Transverse colon (tissue), 4 donors: Measurements from ENCODE around the gene HTT. TPM values are rescaled to one million over a fixed set of nuclear protein-coding genes. Genes with fewer than 3 reads are reported as not detected.

Experiments
- DNase-seq: peaks from one replicate; pipeline ENCODE4 v3.0.0-alpha.2; 2019
- H3K27ac ChIP-seq, 4 donors: fragments of 200-600 bp; sonication (generic); 2 replicates each; pipeline ENCODE4 v1.5.1; 2016 to 2018; ENCODE audit warnings: inconsistent platforms in 4 of 4
- H3K27me3 ChIP-seq: fragments of 200-600 bp; sonication (generic); 2 replicates; pipeline ENCODE4 v1.5.1; 2017; ENCODE audit warnings: inconsistent platforms
- H3K36me3 ChIP-seq, 4 donors: fragments of 200-600 bp; sonication (generic); 2 replicates each; pipeline ENCODE4 v1.5.1; 2017 to 2019; ENCODE audit warnings: inconsistent platforms in 4 of 4
- H3K4me1 ChIP-seq, 4 donors: fragments of 200-600 bp; sonication (generic); 2 replicates each; pipeline ENCODE4 v1.5.1; 2017 to 2020; ENCODE audit warnings: inconsistent platforms in 4 of 4
- H3K4me3 ChIP-seq, 4 donors: fragments of 200-600 bp; sonication (generic); 1 replicate in 1 of 4; 2 replicates in 3 of 4; pipeline versions ENCODE4 v1.5.1 to v1.6.1; 2017 to 2019; ENCODE audit warnings: inconsistent platforms in 4 of 4
- H3K9me3 ChIP-seq, 2 donors: fragments of 200-600 bp; sonication (generic); 2 replicates each; pipeline ENCODE4 v1.5.1; 2017 to 2019; ENCODE audit warnings: inconsistent platforms in 2 of 2
- EP300 ChIP-seq: sonication (generic); formaldehyde crosslinking; IDR thresholded peaks from one replicate; pipeline ENCODE4 v1.6.1; 2017; ENCODE audit warnings: antibody characterized with exemption, low read depth
- POLR2A ChIP-seq: fragments of 450-650 bp; IDR thresholded peaks from one replicate; pipeline ENCODE4 v1.6.1; 2016; ENCODE audit warnings: antibody characterized with exemption, mild to moderate bottlenecking, moderate library complexity
- POLR2AphosphoS5 ChIP-seq, 3 donors: sonication (generic); formaldehyde crosslinking; IDR thresholded peaks; one replicate each; pipeline ENCODE4 v1.6.1; 2016; ENCODE audit warnings: antibody characterized with exemption in 3 of 3
- WGBS, 2 donors: methylation state at CpG; one replicate each; pipeline ENCODE4 v1.1.5; 2018; ENCODE audit warnings: low coverage in 1 of 2; 5-methylcytosine and 5-hydroxymethylcytosine counted together
- in situ Hi-C, 4 donors: fragments of 200-750 bp; cut with MboI; loops; one replicate each; pipeline versions ENCODE4 v1.15.0 to v1.15.1; 2017; ENCODE audit warnings: low sequenced_read_pairs in 3 of 4, low pct_ligation_motif_present in 1 of 4, low pct_unique_long_range_greater_than_20kb in 1 of 4
- intact Hi-C: fragments of 100-400 bp; cut with DNase I; formaldehyde crosslinking; loops from one replicate; pipeline ENCODE4 v1.15.1; 2023; ENCODE audit warnings: low total_unique reads
- total RNA-seq, 4 donors: library from RNA; depleted of rRNA; stranded (reverse); fragments of >200 nt; gene quantifications; one replicate each; pipeline ENCODE4 v1.1.0, GENCODE V29; 2016
- TF ChIP-seq, protein P1 (sequence below), 5 experiments: fragments of 200-600 bp in 3 of 5; fragments of 450-650 bp in 2 of 5; sonication (generic) in 3 of 5; IDR thresholded peaks; 1 replicate in 2 of 5; 2 replicates in 3 of 5; pipeline ENCODE4 v1.5.1; 2016 to 2017; ENCODE audit warnings: antibody characterized with exemption in 5 of 5, inconsistent platforms in 3 of 5, mild to moderate bottlenecking in 2 of 5, moderate library complexity in 1 of 5

Gene HTT
- total RNA-seq, 4 donors from 2014 or later: 40.0 to 111 (median 79.4) TPM

DNA sequence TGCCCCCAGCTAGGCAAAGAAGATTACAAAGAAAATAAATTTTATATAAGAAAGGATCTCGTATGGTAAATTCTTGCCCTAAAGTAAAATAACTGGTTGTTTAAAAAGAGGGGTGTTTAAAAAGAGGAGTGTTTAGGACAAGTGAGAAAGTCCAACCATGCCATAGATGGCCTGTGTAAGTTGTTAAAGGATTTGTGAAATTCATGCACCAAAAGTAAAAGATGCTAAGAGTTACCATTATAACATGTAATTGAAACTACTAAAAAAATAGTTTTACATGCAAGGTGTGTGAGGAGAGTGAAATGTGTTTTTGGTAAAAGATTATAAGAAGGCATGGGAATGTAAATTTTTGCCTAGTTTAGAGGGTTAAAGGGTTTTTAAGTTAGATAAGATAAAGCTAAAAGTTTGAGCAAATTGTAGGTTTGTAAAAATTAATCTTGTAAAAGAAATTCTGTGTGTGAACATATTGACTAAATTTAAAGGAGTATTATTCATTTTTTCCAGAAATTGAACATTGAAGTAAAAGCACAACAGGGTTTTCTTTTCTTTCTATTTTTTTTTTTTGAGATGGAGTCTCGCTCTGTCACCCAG lies 20.2 kb upstream of the HTT start:
- in situ Hi-C loops (no loop called here), intact Hi-C loops (no loop called here)
- 86 to 95% methylated on average over 2 of the region's 2 CpGs for WGBS, 2 donors
- no peak overlapping the region for H3K4me3 ChIP-seq
- H3K27ac ChIP-seq: no peak overlapping the region
- H3K27me3 ChIP-seq: no peaks in the 10 kb centered on the region
- TF ChIP-seq, protein P1, sequence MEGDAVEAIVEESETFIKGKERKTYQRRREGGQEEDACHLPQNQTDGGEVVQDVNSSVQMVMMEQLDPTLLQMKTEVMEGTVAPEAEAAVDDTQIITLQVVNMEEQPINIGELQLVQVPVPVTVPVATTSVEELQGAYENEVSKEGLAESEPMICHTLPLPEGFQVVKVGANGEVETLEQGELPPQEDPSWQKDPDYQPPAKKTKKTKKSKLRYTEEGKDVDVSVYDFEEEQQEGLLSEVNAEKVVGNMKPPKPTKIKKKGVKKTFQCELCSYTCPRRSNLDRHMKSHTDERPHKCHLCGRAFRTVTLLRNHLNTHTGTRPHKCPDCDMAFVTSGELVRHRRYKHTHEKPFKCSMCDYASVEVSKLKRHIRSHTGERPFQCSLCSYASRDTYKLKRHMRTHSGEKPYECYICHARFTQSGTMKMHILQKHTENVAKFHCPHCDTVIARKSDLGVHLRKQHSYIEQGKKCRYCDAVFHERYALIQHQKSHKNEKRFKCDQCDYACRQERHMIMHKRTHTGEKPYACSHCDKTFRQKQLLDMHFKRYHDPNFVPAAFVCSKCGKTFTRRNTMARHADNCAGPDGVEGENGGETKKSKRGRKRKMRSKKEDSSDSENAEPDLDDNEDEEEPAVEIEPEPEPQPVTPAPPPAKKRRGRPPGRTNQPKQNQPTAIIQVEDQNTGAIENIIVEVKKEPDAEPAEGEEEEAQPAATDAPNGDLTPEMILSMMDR (IDR thresholded peaks at IDR 0.05): no peak
- TF ChIP-seq EP300 (no peak), POLR2AphosphoS5 (IDR thresholded peaks at IDR 0.05) (no peak), POLR2A (no peak)
- no peaks in the 10 kb centered on the region for H3K4me1 ChIP-seq
- peaks cover 0 to 4% of the 10 kb centered on the region in 2 donors for H3K9me3 ChIP-seq
- DNase-seq: no peak
- no peaks in the 10 kb centered on the region for H3K36me3 ChIP-seq

DNA sequence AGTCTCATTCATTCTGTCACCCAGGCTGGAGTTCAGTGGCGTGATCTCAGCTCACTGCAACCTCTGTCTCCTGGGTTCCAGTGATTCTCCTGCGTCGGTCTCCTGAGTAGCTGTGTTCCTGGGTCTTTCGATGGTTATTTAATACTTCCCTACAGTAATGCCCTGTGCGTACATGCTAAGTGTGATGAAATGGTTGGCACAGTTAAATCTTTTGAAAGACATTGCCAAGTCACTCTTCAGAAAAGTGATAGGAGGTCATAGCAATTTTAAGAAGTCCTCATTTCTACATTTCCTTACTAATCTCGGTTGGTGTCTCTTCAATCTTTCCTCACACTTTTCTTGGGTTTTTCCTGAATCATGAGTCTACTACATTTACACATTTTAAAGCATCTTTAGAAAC lies 14.5 kb upstream of the HTT start:
- Histone ChIP-seq H3K27me3 (no peaks in the 10 kb centered on the region), H3K4me3 (no peak overlapping the region), H3K27ac (no peak overlapping the region), H3K36me3 (no peaks in the 10 kb centered on the region), H3K9me3 (peaks cover 0 to 4% of the 10 kb centered on the region in 2 donors), H3K4me1 (no peaks in the 10 kb centered on the region)
- no peak for DNase-seq
- WGBS, 2 donors: 89 to 96% methylated on average over 1 to 6 of the region's 6 CpGs
- TF ChIP-seq POLR2A (no peak), POLR2AphosphoS5 (IDR thresholded peaks at IDR 0.05) (no peak), EP300 (no peak)
- TF ChIP-seq, protein P1 (IDR thresholded peaks at IDR 0.05): no peak
- in situ Hi-C loops (no loop called here), intact Hi-C loops (no loop called here)

DNA sequence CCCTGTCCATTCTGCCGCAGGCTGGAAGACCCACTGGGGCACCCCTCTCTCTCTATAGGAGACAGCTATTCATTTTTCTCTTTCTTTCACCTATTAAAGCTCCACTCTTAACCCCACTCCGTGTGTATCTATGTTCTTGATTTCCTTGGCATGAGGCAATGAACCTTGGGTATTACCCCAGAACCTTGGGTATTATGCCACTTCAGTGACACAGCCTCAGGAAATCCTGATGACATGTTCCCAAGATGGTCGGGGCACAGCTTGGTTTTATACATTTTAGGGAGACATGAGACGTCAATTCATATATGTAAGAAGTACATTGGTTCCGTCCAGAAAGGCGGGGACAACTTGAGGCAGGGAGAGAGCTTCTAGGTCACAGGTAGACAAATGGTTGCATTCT lies 13.5 kb upstream of the HTT start:
- Histone ChIP-seq H3K9me3 (peaks cover 0 to under 1% of the 10 kb centered on the region in 2 donors), H3K4me1 (no peaks in the 10 kb centered on the region), H3K27ac (no peak overlapping the region), H3K36me3 (no peaks in the 10 kb centered on the region), H3K4me3 (no peak overlapping the region), H3K27me3 (no peaks in the 10 kb centered on the region)
- in situ Hi-C loops: no loop called here
- TF ChIP-seq EP300 (no peak), POLR2AphosphoS5 (IDR thresholded peaks at IDR 0.05) (no peak), POLR2A (no peak)
- TF ChIP-seq, protein P1 (IDR thresholded peaks at IDR 0.05): no peak
- intact Hi-C loops: no loop called here
- WGBS, 2 donors: 94 to 95% methylated on average over 4 to 6 of the region's 6 CpGs
- DNase-seq: no peak

DNA sequence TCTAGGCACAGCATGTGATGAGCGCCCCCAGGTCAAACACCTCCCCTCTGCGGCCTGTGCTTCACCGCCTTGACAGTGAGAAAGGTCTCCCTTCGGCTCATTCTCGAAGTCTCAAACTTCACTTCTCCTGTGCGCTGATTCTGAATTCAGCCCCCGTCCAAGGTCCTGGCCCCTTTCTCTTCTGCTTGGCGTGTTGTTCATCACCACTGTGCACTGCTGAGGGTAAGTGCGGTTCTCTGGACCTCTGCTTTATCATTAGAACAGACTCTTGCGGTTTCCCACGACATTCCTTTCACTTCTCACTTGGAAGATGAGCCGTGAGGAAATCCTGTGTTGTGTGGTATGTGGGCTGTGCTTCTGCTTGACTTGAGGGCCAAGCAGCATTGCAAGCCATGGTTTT lies 12.0 kb upstream of the HTT start:
- DNase-seq: no peak
- WGBS, 2 donors: 80 to 88% methylated on average over 8 to 12 of the region's 12 CpGs
- in situ Hi-C loops: no loop called here
- TF ChIP-seq, protein P1 (IDR thresholded peaks at IDR 0.05): no peak
- no peak for TF ChIP-seq POLR2A
- TF ChIP-seq EP300: no peak
- TF ChIP-seq POLR2AphosphoS5 (IDR thresholded peaks at IDR 0.05): no peak
- intact Hi-C loops: no loop called here
- Histone ChIP-seq H3K4me1 (no peaks in the 10 kb centered on the region), H3K9me3 (no peaks in the 10 kb centered on the region), H3K4me3 (no peak overlapping the region), H3K27me3 (no peaks in the 10 kb centered on the region), H3K27ac (no peak overlapping the region), H3K36me3 (no peaks in the 10 kb centered on the region)
